B cell (primary cell): ENCODE measurements around the gene D2HGDH. TPM values are rescaled to one million over a fixed set of nuclear protein-coding genes. Genes with fewer than 3 reads are reported as not detected.

Experiments used
- ATAC-seq: fragments of 200-7000 bp; cut with Tn5 transposase; one replicate; pipeline ENCODE4 v1.10.0; 2021; ENCODE audit warnings: low read depth, mild to moderate bottlenecking, moderate number of reproducible peaks, moderate library complexity
- CTCF ChIA-PET: fragments of 350-600 bp; sonication (Branson Sonifier 250); formaldehyde crosslinking; loops from one replicate; lab custom pipeline; 2021; ENCODE audit warnings: antibody characterized with exemption, inconsistent platforms; lab: Charles Lee
- POLR2A ChIA-PET: fragments of 350-600 bp; sonication (Branson Sonifier 250); formaldehyde crosslinking; loops from one replicate; lab custom pipeline; 2021; ENCODE audit warnings: antibody characterized with exemption; lab: Charles Lee
- DNase-seq: peaks from one replicate; pipeline ENCODE4 v3.0.0; 2013
- H2AFZ ChIP-seq: 2 replicates; pipeline ENCODE4 v1.6.1; 2012; ENCODE audit warnings: mild to moderate bottlenecking, low read depth, low read length; ENCODE audit not compliant: insufficient read depth, poor library complexity, severe bottlenecking
- H3K27ac ChIP-seq, 2 donors: 1 replicate in 1 of 2; 2 replicates in 1 of 2; pipeline ENCODE4 v1.5.1; 2012 to 2013; ENCODE audit warnings: low read length in 2 of 2, mild to moderate bottlenecking in 2 of 2, moderate library complexity in 1 of 2
- H3K27me3 ChIP-seq, 4 experiments: fragments of 200-600 bp in 1 of 4; sonication (generic) in 1 of 4; replicated peaks in 1 of 4; 1 replicate in 2 of 4; 2 replicates in 2 of 4; pipeline versions ENCODE4 v1.6.1 to v1.7.0; 2013 to 2016; ENCODE audit warnings: low read length in 3 of 4, mild to moderate bottlenecking in 2 of 4, mixed read lengths in 1 of 4, moderate library complexity in 1 of 4; ENCODE audit not compliant: insufficient read depth in 4 of 4, control insufficient read depth in 3 of 4; ENCODE audit errors: control extremely low read depth in 1 of 4
- H3K36me3 ChIP-seq, 2 experiments: replicated peaks in 1 of 2; 1 replicate in 1 of 2; 2 replicates in 1 of 2; pipeline versions ENCODE4 v1.6.1 to v1.7.1; 2013; ENCODE audit warnings: low read length in 1 of 2; ENCODE audit not compliant: insufficient read depth in 2 of 2, control insufficient read depth in 1 of 2; ENCODE audit errors: control extremely low read depth in 1 of 2, extremely low read depth in 1 of 2
- H3K4me1 ChIP-seq, 2 donors: fragments of 200-600 bp in 1 of 2; sonication (generic) in 1 of 2; 1 replicate in 1 of 2; 2 replicates in 1 of 2; pipeline versions ENCODE4 v1.5.1 to v1.6.1; 2013 to 2017; ENCODE audit warnings: low read length in 2 of 2; ENCODE audit not compliant: control insufficient read depth in 2 of 2, insufficient read depth in 2 of 2
- H3K4me2 ChIP-seq: replicated peaks from 2 replicates; pipeline ENCODE3; 2012; ENCODE audit warnings: mild to moderate bottlenecking, low read depth, low read length; ENCODE audit not compliant: poor library complexity, severe bottlenecking
- H3K4me3 ChIP-seq, 5 experiments: fragments of 200-600 bp in 1 of 5; sonication (generic) in 1 of 5; 1 replicate in 3 of 5; 2 replicates in 2 of 5; pipeline versions ENCODE4 v1.5.1 to v1.7.0; 2011 to 2016; ENCODE audit warnings: low read length in 4 of 5, mild to moderate bottlenecking in 4 of 5, low read depth in 2 of 5, control low read depth in 1 of 5, moderate library complexity in 1 of 5; ENCODE audit not compliant: insufficient read depth in 1 of 5; ENCODE audit errors: control extremely low read depth in 1 of 5, extremely low read depth in 1 of 5
- H3K79me2 ChIP-seq: fragments of 200-600 bp; sonication (generic); one replicate; pipeline ENCODE4 v1.6.0; 2016; ENCODE audit warnings: low read length; ENCODE audit not compliant: control insufficient read depth, insufficient read depth
- H3K9ac ChIP-seq: fragments of 200-600 bp; sonication (generic); 2 replicates; pipeline ENCODE4 v1.6.1; 2017; ENCODE audit warnings: mild to moderate bottlenecking, low read length, moderate library complexity
- H3K9me3 ChIP-seq, 3 donors: one replicate each; pipeline versions ENCODE4 v1.6.1 to v1.7.1; 2013; ENCODE audit warnings: low read length in 2 of 3; ENCODE audit not compliant: control insufficient read depth in 2 of 3, insufficient read depth in 1 of 3; ENCODE audit errors: control extremely low read depth in 1 of 3
- H4K20me1 ChIP-seq: 2 replicates; pipeline ENCODE4 v1.6.0; 2012; ENCODE audit warnings: mild to moderate bottlenecking, low read length; ENCODE audit not compliant: insufficient read depth, control insufficient read depth, poor library complexity, severe bottlenecking
- H3K27ac Mint-ChIP-seq: one replicate; pipeline ENCODE4 v1.8.0; 2021; ENCODE audit warnings: mixed read lengths
- H3K27me3 Mint-ChIP-seq: one replicate; pipeline ENCODE4 v1.8.0; 2021; ENCODE audit warnings: mixed read lengths
- H3K4me1 Mint-ChIP-seq: one replicate; pipeline ENCODE4 v1.8.0; 2021; ENCODE audit warnings: mixed read lengths
- H3K4me3 Mint-ChIP-seq: one replicate; pipeline ENCODE4 v1.8.0; 2021; ENCODE audit warnings: mixed read lengths
- H3K9me3 Mint-ChIP-seq: one replicate; pipeline ENCODE4 v1.8.0; 2022; ENCODE audit warnings: mixed read lengths; ENCODE audit not compliant: insufficient read depth
- EZH2 ChIP-seq: IDR thresholded peaks from 2 replicates; pipeline ENCODE4 v1.6.1; 2012; ENCODE audit warnings: borderline replicate concordance, low read depth, mild to moderate bottlenecking, moderate library complexity, low read length; ENCODE audit not compliant: insufficient read depth, poor library complexity, severe bottlenecking
- WGBS: methylation state at CpG from one replicate; pipeline ENCODE4 v1.1.5; 2013; ENCODE audit warnings: missing lambda C conversion rate; ENCODE audit not compliant: insufficient coverage; 5-methylcytosine and 5-hydroxymethylcytosine counted together
- intact Hi-C: fragments of 100-400 bp; cut with micrococcal nuclease; formaldehyde crosslinking; loops from one replicate; pipeline ENCODE4 v1.10.0; 2022
- polyA plus RNA-seq: library from polyadenylated mRNA; depleted of rRNA; stranded (reverse); fragments of >200 nt; gene quantifications from 2 replicates; pipeline ENCODE4 v1.2.3, GENCODE V29; 2012
- total RNA-seq, 2 donors: library from RNA; stranded (reverse); fragments of 120-200 nt in 1 of 2; gene quantifications; 1 replicate in 1 of 2; 2 replicates in 1 of 2; pipeline versions ENCODE4 v1.2.3 to v1.2.4, GENCODE V29; 2013 to 2022
- TF ChIP-seq, protein P1 (sequence below): fragments of 200-600 bp; IDR thresholded peaks from one replicate; pipeline ENCODE4 v1.8.0; 2022; ENCODE audit warnings: antibody characterized with exemption, mild to moderate bottlenecking

D2HGDH gene
- total and polyA plus RNA-seq, 2 donors (not counting 1 experiment from before 2014, with no cell fraction given): 44.0 to 67.7 TPM

DNA sequence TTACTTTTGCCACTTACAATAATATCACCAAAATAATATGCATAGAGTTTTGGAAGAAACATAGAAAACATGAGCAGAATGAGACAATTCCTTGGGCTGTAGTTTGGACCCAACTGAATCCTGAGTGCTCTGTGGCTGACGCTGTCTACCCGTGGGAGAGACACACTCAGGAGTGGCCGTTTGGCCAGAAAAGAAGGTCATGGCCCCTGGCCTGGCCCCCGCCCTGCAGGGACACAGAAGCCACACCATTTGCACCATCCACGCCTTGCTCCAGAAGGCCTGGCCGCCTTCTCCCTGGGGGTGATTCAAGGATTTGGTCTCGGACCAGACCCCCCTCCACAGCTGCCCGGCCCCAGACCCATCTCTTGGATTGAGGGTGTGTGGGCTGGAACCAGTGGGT lies 6.4 kb upstream of the D2HGDH start:
- no peak for TF ChIP-seq EZH2
- TF ChIP-seq, protein P1, sequence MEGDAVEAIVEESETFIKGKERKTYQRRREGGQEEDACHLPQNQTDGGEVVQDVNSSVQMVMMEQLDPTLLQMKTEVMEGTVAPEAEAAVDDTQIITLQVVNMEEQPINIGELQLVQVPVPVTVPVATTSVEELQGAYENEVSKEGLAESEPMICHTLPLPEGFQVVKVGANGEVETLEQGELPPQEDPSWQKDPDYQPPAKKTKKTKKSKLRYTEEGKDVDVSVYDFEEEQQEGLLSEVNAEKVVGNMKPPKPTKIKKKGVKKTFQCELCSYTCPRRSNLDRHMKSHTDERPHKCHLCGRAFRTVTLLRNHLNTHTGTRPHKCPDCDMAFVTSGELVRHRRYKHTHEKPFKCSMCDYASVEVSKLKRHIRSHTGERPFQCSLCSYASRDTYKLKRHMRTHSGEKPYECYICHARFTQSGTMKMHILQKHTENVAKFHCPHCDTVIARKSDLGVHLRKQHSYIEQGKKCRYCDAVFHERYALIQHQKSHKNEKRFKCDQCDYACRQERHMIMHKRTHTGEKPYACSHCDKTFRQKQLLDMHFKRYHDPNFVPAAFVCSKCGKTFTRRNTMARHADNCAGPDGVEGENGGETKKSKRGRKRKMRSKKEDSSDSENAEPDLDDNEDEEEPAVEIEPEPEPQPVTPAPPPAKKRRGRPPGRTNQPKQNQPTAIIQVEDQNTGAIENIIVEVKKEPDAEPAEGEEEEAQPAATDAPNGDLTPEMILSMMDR: no peak
- no peak overlapping the region for H3K27ac ChIP-seq
- Mint-ChIP-seq H3K4me1 (peaks cover 23% of the 10 kb centered on the region), H3K4me3 (no peak overlapping the region), H3K27ac (no peak overlapping the region), H3K27me3 (no peaks in the 10 kb centered on the region), H3K9me3 (no peaks in the 10 kb centered on the region)
- H3K9me3 ChIP-seq: peaks cover 0 to 11% (median 1%) of the 10 kb centered on the region in 3 donors
- peaks cover 0 to 10% of the 10 kb centered on the region in 2 donors for H3K4me1 ChIP-seq
- H3K36me3 ChIP-seq: peaks cover 2 to 9% of the 10 kb centered on the region in 2 experiments
- H3K4me3 ChIP-seq: no peak overlapping the region
- H2AFZ ChIP-seq: no peak overlapping the region
- H3K27me3 ChIP-seq: no peaks in the 10 kb centered on the region
- intact Hi-C loops: no loop called here
- no peak overlapping the region for H3K9ac ChIP-seq
- WGBS: 93% methylated on average over 6 of the region's 8 CpGs
- H4K20me1 ChIP-seq: no peaks in the 10 kb centered on the region
- ATAC-seq: no peak
- DNase-seq: no peak
- CTCF ChIA-PET: interaction anchor here (0.9 to 1.4 kb wide), 3 partner anchors 13 to 26 kb away, joined by 3 read pairs; partner anchors contain the start of gene ING5
- H3K4me2 ChIP-seq: no peak overlapping the region
- peaks cover 2% of the 10 kb centered on the region for H3K79me2 ChIP-seq
- POLR2A ChIA-PET: no interaction called here

DNA sequence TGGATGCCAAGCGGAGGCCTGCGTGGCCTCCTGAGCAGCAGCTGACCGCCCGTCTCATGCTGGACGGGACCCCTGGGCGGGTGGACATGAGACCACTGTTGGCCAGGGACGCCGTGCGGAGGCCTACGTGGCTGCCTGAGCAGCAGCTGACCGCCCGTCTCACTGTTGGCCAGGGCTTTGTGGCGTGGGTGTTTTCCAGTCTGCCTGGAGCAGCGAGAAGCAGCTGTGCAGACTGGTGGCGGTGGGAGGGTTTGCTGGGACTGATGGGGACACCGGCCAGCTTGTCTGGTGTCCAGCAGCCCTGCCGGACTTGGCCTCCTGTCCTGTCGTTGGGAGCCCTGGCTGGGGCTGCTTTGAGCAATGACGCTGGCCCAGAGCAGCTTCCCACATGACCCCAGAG lies 5.8 kb upstream of the D2HGDH start:
- H3K4me1 Mint-ChIP-seq: peaks cover 29% of the 10 kb centered on the region
- Histone ChIP-seq H3K9me3 (peaks cover 0 to 5% (median 0%) of the 10 kb centered on the region in 3 donors), H4K20me1 (no peaks in the 10 kb centered on the region), H3K4me3 (no peak overlapping the region), H3K27ac (no peak overlapping the region), H3K4me1 (peaks cover 0 to 15% of the 10 kb centered on the region in 2 donors), H3K36me3 (peaks cover 2 to 7% of the 10 kb centered on the region in 2 experiments), H3K9ac (no peak overlapping the region), H2AFZ (no peak overlapping the region), H3K4me2 (no peak overlapping the region), H3K79me2 (no peaks in the 10 kb centered on the region), H3K27me3 (no peaks in the 10 kb centered on the region)
- H3K4me3 Mint-ChIP-seq: no peak overlapping the region
- intact Hi-C loops: no loop called here
- H3K9me3 Mint-ChIP-seq: no peaks in the 10 kb centered on the region
- TF ChIP-seq, protein P1: no peak
- no peak for TF ChIP-seq EZH2
- ChIA-PET CTCF (interaction anchor here (1.1 to 1.4 kb wide), 2 partner anchors 14 to 27 kb away, joined by 3 read pairs; partner anchors contain the start of gene ING5), POLR2A (no interaction called here)
- DNase-seq (no peak), ATAC-seq (no peak)
- 94% methylated on average over 13 of the region's 19 CpGs for WGBS
- no peak overlapping the region for H3K27ac Mint-ChIP-seq
- no peaks in the 10 kb centered on the region for H3K27me3 Mint-ChIP-seq
